GM23338 (cell line): ENCODE measurements around the gene FOXO3. TPM values are rescaled to one million over a fixed set of nuclear protein-coding genes. Genes with fewer than 3 reads are reported as not detected.

ENCODE experiments used
- ATAC-seq: fragments of 200-7000 bp; cut with Tn5 transposase; 3 replicates; pipeline ENCODE4 v1.9.1; 2020
- DNase-seq: peaks from one replicate; pipeline ENCODE4 v3.0.0-alpha.2; 2015; ENCODE audit warnings: low spot score
- H2AFZ ChIP-seq: fragments of 200-600 bp; sonication (generic); 2 replicates; pipeline ENCODE4 v1.8.0; 2016; ENCODE audit warnings: antibody characterized with exemption, mild to moderate bottlenecking, moderate library complexity
- H3F3A ChIP-seq: fragments of 200-600 bp; sonication (generic); replicated peaks from 2 replicates; pipeline ENCODE4 v1.8.0; 2017; ENCODE audit warnings: antibody characterized with exemption, mixed run types, low read depth
- H3K27ac ChIP-seq: fragments of 200-600 bp; sonication (generic); 2 replicates; pipeline ENCODE4 v1.6.1; 2016; ENCODE audit warnings: low read depth
- H3K27me3 ChIP-seq: fragments of 200-600 bp; sonication (generic); 2 replicates; pipeline ENCODE4 v1.8.0; 2016; ENCODE audit warnings: mild to moderate bottlenecking, mixed run types, moderate library complexity; ENCODE audit not compliant: insufficient read depth
- H3K36me3 ChIP-seq: fragments of 200-600 bp; sonication (generic); 2 replicates; pipeline ENCODE4 v1.8.0; 2016; ENCODE audit warnings: mild to moderate bottlenecking; ENCODE audit not compliant: insufficient read depth
- H3K4me1 ChIP-seq: fragments of 200-600 bp; sonication (generic); 2 replicates; pipeline ENCODE4 v1.8.0; 2016; ENCODE audit warnings: mild to moderate bottlenecking, moderate library complexity; ENCODE audit not compliant: insufficient read depth
- H3K4me2 ChIP-seq: fragments of 200-600 bp; sonication (generic); 2 replicates; pipeline ENCODE4 v1.7.1; 2017; ENCODE audit warnings: mixed run types
- H3K4me3 ChIP-seq: fragments of 200-600 bp; sonication (generic); 2 replicates; pipeline ENCODE4 v1.6.1; 2016; ENCODE audit warnings: mixed run types
- H3K79me2 ChIP-seq: fragments of 200-600 bp; sonication (generic); replicated peaks from 2 replicates; pipeline ENCODE4 v1.8.0; 2017; ENCODE audit warnings: mild to moderate bottlenecking; ENCODE audit not compliant: insufficient read depth
- H3K9me2 ChIP-seq: fragments of 200-600 bp; sonication (generic); 2 replicates; pipeline ENCODE4 v1.8.0; 2017; ENCODE audit not compliant: insufficient read depth
- H4K20me1 ChIP-seq: fragments of 200-600 bp; sonication (generic); replicated peaks from 2 replicates; pipeline ENCODE4 v1.8.0; 2017; ENCODE audit warnings: mild to moderate bottlenecking; ENCODE audit not compliant: insufficient read depth
- H3K27ac Mint-ChIP-seq: 2 replicates; pipeline ENCODE4 v1.8.0; 2020; ENCODE audit warnings: inconsistent platforms, mild to moderate bottlenecking, moderate library complexity, mixed read lengths
- H3K27me3 Mint-ChIP-seq: 3 replicates; pipeline ENCODE4 v1.8.0; 2022; ENCODE audit warnings: low read depth, mild to moderate bottlenecking, moderate library complexity, mixed read lengths, inconsistent platforms; ENCODE audit not compliant: insufficient read depth, poor library complexity
- H3K36me3 Mint-ChIP-seq: 3 replicates; pipeline ENCODE4 v1.8.0; 2021; ENCODE audit warnings: low read depth, mild to moderate bottlenecking, inconsistent platforms, moderate library complexity, mixed read lengths
- H3K4me1 Mint-ChIP-seq: 3 replicates; pipeline ENCODE4 v1.8.0; 2020; ENCODE audit warnings: mild to moderate bottlenecking, inconsistent platforms, mixed read lengths
- H3K4me3 Mint-ChIP-seq: 3 replicates; pipeline ENCODE4 v1.8.0; 2021; ENCODE audit warnings: moderate library complexity, mild to moderate bottlenecking, inconsistent platforms, mixed read lengths
- H3K9me3 Mint-ChIP-seq: 3 replicates; pipeline ENCODE4 v1.8.0; 2020; ENCODE audit warnings: moderate library complexity, mild to moderate bottlenecking, inconsistent platforms, mixed read lengths
- CREB1 ChIP-seq: fragments of 250-450 bp; sonication (Bioruptor Pico); IDR thresholded peaks from 2 replicates; pipeline ENCODE4 v1.5.0; 2020; ENCODE audit warnings: low read depth, mild to moderate bottlenecking, moderate library complexity
- CTCF ChIP-seq, 2 experiments: fragments of 200-600 bp in 1 of 2; sonication (generic) in 1 of 2; conservative IDR thresholded peaks; 2 replicates each; pipeline versions ENCODE4 v1.5.1 to v1.6.1; 2016 to 2017; ENCODE audit warnings: antibody characterized with exemption in 2 of 2, low read depth in 2 of 2, mild to moderate bottlenecking in 2 of 2, moderate library complexity in 1 of 2
- ETS1 ChIP-seq: IDR thresholded peaks from 2 replicates; pipeline ENCODE4 v1.6.1; 2016; ENCODE audit warnings: antibody characterized with exemption
- EZH2 ChIP-seq: fragments of 200-600 bp; sonication (generic); IDR thresholded peaks from one replicate; pipeline ENCODE4 v1.8.0; 2017; ENCODE audit warnings: antibody characterized with exemption, mild to moderate bottlenecking, low read depth; ENCODE audit not compliant: unreplicated experiment
- EZH2phosphoT487 ChIP-seq: fragments of 200-600 bp; sonication (generic); IDR thresholded peaks from one replicate; pipeline ENCODE4 v1.8.1; 2018; ENCODE audit warnings: antibody characterized with exemption; ENCODE audit not compliant: unreplicated experiment
- JUNB ChIP-seq: IDR thresholded peaks from one replicate; pipeline ENCODE4 v1.6.1; 2016; ENCODE audit warnings: antibody characterized with exemption; ENCODE audit not compliant: unreplicated experiment
- NANOG ChIP-seq: IDR thresholded peaks from 2 replicates; pipeline ENCODE4 v1.6.1; 2016; ENCODE audit warnings: antibody characterized with exemption, borderline replicate concordance
- POLR2AphosphoS5 ChIP-seq: IDR thresholded peaks from 2 replicates; pipeline ENCODE4 v1.6.1; 2016; ENCODE audit warnings: antibody characterized with exemption, low read depth
- REST ChIP-seq: IDR thresholded peaks from one replicate; pipeline ENCODE4 v1.6.1; 2018; ENCODE audit warnings: antibody characterized with exemption; ENCODE audit not compliant: unreplicated experiment
- STAT1 ChIP-seq: IDR thresholded peaks from one replicate; pipeline ENCODE4 v1.6.1; 2016; ENCODE audit warnings: antibody characterized with exemption; ENCODE audit not compliant: unreplicated experiment
- ZNF114 ChIP-seq: fragments of 250-450 bp; sonication (Bioruptor Pico); IDR thresholded peaks from 2 replicates; pipeline ENCODE4 v1.5.0; 2020; ENCODE audit warnings: mild to moderate bottlenecking, moderate library complexity
- ZNF331 ChIP-seq: fragments of 250-450 bp; sonication (Bioruptor Pico); IDR thresholded peaks from 2 replicates; pipeline ENCODE4 v1.5.0; 2020; ENCODE audit warnings: low read depth, mild to moderate bottlenecking, moderate library complexity
- ZNF462 ChIP-seq: fragments of 250-450 bp; sonication (Bioruptor Pico); IDR thresholded peaks from 2 replicates; pipeline ENCODE4 v1.5.0; 2020; ENCODE audit warnings: mild to moderate bottlenecking, moderate library complexity
- polyA plus RNA-seq: library from polyadenylated mRNA; unstranded; fragments of >200 nt; fragmentation: Nextera tagmentation; extraction: Ambion mirVana; gene quantifications from 2 replicates; pipeline ENCODE4 v1.2.1, GENCODE V29; 2016
- total RNA-seq: library from RNA; depleted of rRNA; stranded (reverse); fragments of >200 nt; shearing (Covaris generic); gene quantifications from 2 replicates; pipeline ENCODE4 v1.2.3, GENCODE V29; 2014

FOXO3 gene
- total and polyA plus RNA-seq, 2 experiments from 2014 or later = 9.8 to 20.2 TPM

- ATAC-seq (peak; percentile 44), DNase-seq (no peak)
- Histone ChIP-seq H3K27ac (no peak overlapping the region), H3K4me2 (no peak overlapping the region), H3K4me1 (peaks cover 6% of the 10 kb centered on the region), H3K4me3 (no peak overlapping the region), H2AFZ (no peak overlapping the region), H3K36me3 (no peaks in the 10 kb centered on the region), H3K9me2 (no peaks in the 10 kb centered on the region), H3F3A (peaks cover 2% of the 10 kb centered on the region; the same call in 1 of the 2 replicates), H4K20me1 (peaks cover 3% of the 10 kb centered on the region; the same call in 1 of the 2 replicates), H3K79me2 (peaks cover 81% of the 10 kb centered on the region), H3K27me3 (no peaks in the 10 kb centered on the region)
- H3K27me3 Mint-ChIP-seq = peaks cover 4% of the 10 kb centered on the region
- no peak overlapping the region for H3K27ac Mint-ChIP-seq
- no peaks in the 10 kb centered on the region for H3K9me3 Mint-ChIP-seq
- TF ChIP-seq ZNF462 (CRISPR knock-in tag) (no peak), CREB1 (CRISPR knock-in tag) (no peak), EZH2 (no peak), ZNF114 (CRISPR knock-in tag) (no peak), JUNB (no peak), STAT1 (no peak), EZH2phosphoT487 (no peak), REST (no peak), NANOG (no peak), ETS1 (no peak), CTCF (conservative IDR thresholded peaks at IDR 0.05; ENCODE audit: low read depth in 2 of 2) (no peak), POLR2AphosphoS5 (no peak), ZNF331 (CRISPR knock-in tag) (no peak)
- H3K4me1 Mint-ChIP-seq = peaks cover 40% of the 10 kb centered on the region
- H3K36me3 Mint-ChIP-seq = no peaks in the 10 kb centered on the region
- H3K4me3 Mint-ChIP-seq = no peak overlapping the region
These were observed 60.4 kb downstream of the FOXO3 start for GRCh38 chr6:108621117-108621516.
